ENCODE results near the gene FBXL15.
"Not testable (repeated sequence)": the region's sequence is repeated elsewhere in the genome, so short reads cannot be mapped to it uniquely, and the experiment has no call there.

The FBXL15 gene

DNA sequence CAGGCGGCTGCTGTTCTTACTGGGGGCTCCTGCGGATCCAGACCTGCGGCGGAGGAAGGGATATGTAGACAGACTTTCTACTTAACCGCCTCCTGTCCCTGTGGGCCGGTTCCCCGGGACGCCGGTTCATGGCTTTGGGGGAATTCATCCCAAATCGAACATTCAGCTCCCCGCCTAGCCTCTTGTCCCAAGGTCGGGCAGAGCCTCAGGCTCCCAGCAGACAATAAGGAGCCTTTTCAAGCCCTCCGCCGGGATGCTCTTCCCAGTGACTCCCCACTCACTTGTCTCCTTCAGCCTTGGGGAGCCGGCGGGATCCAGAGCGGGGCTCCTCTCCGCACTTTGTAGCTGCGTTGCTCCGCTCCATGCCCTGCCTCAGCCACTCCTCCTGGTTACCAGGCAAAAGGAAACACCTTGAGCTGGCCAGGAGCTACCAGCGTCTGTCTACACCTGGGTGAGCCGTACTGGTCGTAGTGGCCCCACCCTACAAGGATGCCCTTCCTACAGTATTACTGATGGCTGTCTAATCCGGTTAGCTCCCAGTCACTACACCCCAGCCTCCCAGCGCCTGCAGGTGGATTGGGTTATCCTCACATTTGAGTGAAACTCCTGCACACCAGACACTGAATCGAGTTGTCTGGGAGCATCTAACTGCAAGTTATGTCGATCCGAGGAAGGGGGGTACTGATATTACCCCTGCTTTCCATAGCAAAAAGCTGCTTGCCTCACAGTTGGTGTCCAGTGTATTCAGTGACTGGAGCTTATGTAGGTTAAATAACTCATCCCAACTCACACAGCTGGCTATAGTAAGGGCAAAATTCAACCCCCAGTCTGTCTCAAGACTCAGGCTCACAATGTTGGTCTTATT lies 30.7 kb downstream of the FBXL15 start, which contains the start of gene C10orf95:
Gene C10orf95, minus strand, starts transcription at position 439 of the 865 bp plus-strand sequence. CDS start 450 bp downstream, outside the sequence.
- Histone ChIP-seq H3K9me3 (no peaks in the 10 kb centered on the region), H3K36me3 (peaks cover 43% of the 10 kb centered on the region), H3K4me1 (peaks cover 28% of the 10 kb centered on the region), H3K27ac (peak within 1 kb of the TSS; percentile 96), H3K9ac (peak within 1 kb of the TSS; percentile 97), H3K4me3 (peak within 1 kb of the TSS; percentile 97), H3K27me3 (no peaks in the 10 kb centered on the region), H3K4me2 (peak within 1 kb of the TSS; percentile 95), H4K20me1 (peaks cover 9% of the 10 kb centered on the region; the same call in 1 of the 2 replicates)
- TF ChIP-seq Cebpa-rat (IDR thresholded peaks at IDR 0.05) = no peak

DNA sequence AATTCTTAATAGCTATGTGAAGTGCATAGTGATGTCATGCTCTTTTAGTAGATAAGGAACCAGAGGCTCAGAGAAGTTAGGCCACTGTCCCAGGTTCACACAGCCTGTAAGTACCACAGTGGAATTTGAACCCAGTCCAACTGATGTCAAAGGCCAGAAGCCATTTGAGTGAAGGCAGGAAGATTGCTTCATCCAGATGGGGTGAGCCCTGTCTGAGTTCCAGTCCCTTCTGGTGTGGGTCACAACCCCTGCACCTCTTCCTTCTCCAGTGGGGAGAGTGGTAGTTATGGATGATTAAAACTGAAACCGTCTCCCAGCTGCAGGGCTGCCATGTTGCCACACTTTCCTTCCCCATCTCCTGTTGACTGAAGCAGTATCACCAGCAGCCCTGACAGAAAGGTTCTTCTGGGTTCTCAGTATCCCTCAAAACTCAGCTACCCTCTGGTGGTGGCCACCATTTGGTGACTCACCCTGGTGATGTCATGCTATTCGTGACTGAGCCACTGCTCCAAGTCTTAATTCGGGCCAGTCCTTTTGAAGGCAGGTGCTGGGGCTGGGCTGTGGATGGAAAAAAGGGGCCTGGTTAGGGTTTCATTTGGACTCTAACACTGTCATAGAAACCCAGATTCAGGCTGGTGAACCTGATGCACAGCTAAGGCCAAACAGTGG lies 32.2 kb downstream of the FBXL15 start:
- Histone ChIP-seq H3K9me3 (no peaks in the 10 kb centered on the region), H3K4me3 (no peak overlapping the region), H3K4me2 (peak overlapping the region; percentile 95), H4K20me1 (peaks cover 9% of the 10 kb centered on the region; the same call in 1 of the 2 replicates), H3K27me3 (no peaks in the 10 kb centered on the region), H3K36me3 (peaks cover 48% of the 10 kb centered on the region), H3K27ac (no peak overlapping the region), H3K4me1 (peaks cover 28% of the 10 kb centered on the region), H3K9ac (no peak overlapping the region)
- TF ChIP-seq Cebpa-rat (IDR thresholded peaks at IDR 0.05) = no peak

DNA sequence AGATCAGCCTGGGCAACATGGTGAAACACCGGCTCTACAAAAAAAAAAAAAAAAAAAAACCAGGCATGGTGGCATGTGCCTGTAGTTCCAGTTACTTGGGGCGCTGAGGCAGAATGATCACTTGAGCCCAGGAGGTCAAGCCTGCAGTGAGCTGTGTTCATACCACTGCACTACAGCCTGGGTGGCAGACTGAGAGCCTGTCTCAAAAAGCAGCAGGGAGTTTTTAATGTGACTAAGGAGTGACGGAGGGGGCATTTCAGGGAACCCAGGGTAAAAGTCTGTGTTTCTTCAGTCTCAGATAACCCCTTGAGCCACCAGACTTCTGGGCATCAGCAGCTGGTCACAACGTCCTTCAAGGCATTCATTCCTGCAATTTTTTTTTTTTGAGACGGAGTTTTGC lies 32.9 kb downstream of the FBXL15 start:
- Histone ChIP-seq H3K27ac (no peak overlapping the region), H3K9ac (no peak overlapping the region), H3K4me2 (no peak overlapping the region), H3K4me3 (no peak overlapping the region), H3K27me3 (no peaks in the 10 kb centered on the region), H3K4me1 (peaks cover 28% of the 10 kb centered on the region), H3K9me3 (no peaks in the 10 kb centered on the region), H4K20me1 (peaks cover 9% of the 10 kb centered on the region; the same call in 1 of the 2 replicates), H3K36me3 (peaks cover 48% of the 10 kb centered on the region)
- TF ChIP-seq Cebpa-rat (IDR thresholded peaks at IDR 0.05) = no peak

GRCh38 chr10:102454662-102455487 lies 34.2 kb downstream of the FBXL15 start:
- Histone ChIP-seq H3K4me1 (peaks cover 20% of the 10 kb centered on the region), H3K36me3 (peaks cover 48% of the 10 kb centered on the region)
- H3K9ac ChIP-seq, H3K27me3 ChIP-seq, H3K4me3 ChIP-seq, H3K4me2 ChIP-seq, H3K9me3 ChIP-seq, H4K20me1 ChIP-seq, H3K27ac ChIP-seq: not testable (repeated sequence)

GRCh38 chr10:102455893-102456471 lies 35.3 kb downstream of the FBXL15 start:
- peaks cover 8% of the 10 kb centered on the region; the same call in 1 of the 2 replicates for H4K20me1 ChIP-seq
- H3K4me1 ChIP-seq = peaks cover 29% of the 10 kb centered on the region
- H3K9me3 ChIP-seq = no peaks in the 10 kb centered on the region
- peaks cover 48% of the 10 kb centered on the region for H3K36me3 ChIP-seq
- H3K4me3 ChIP-seq = no peak overlapping the region
- no peaks in the 10 kb centered on the region for H3K27me3 ChIP-seq
- no peak overlapping the region for H3K27ac ChIP-seq
- H3K9ac ChIP-seq = no peak overlapping the region
- TF ChIP-seq Cebpa-rat (IDR thresholded peaks at IDR 0.05) = no peak
- no peak overlapping the region for H3K4me2 ChIP-seq

- Histone ChIP-seq H3K9ac (no peak overlapping the region), H3K4me2 (no peak overlapping the region), H3K9me3 (no peaks in the 10 kb centered on the region), H3K27ac (no peak overlapping the region), H3K4me1 (peaks cover 26% of the 10 kb centered on the region), H3K4me3 (no peak overlapping the region), H3K27me3 (no peaks in the 10 kb centered on the region), H3K36me3 (peaks cover 41% of the 10 kb centered on the region), H4K20me1 (0 out of 2 replicates have a peak, but pooled peaks cover 5% of the 10 kb centered on the region)
- TF ChIP-seq Cebpa-rat (IDR thresholded peaks at IDR 0.05) = no peak
Observed at GRCh38 chr10:102457591-102458150, 37.0 kb downstream of the FBXL15 start.

DNA sequence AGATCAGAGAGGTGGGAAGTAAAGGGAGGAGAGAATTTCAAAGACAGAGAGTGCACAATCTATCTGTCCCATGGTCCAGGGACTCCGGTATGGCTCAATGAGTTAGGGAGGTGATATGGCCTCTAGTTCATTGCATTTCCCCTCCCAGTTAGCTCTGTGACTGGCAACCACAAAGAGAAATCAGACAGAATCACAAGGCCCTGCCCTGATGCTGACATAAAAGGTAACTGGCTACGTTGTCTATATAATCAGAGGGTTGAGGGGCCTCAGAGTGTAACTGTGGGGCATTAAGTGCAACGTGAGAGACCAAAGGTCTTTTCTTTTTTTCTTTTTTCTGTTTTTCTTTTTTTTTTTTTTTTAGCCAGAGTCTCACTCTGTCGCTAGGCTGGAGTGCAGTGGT lies 38.0 kb downstream of the FBXL15 start:
- Histone ChIP-seq H3K36me3 (peaks cover 31% of the 10 kb centered on the region), H4K20me1 (0 out of 2 replicates have a peak, but pooled peaks cover 5% of the 10 kb centered on the region), H3K9me3 (no peaks in the 10 kb centered on the region), H3K4me2 (no peak overlapping the region), H3K27me3 (no peaks in the 10 kb centered on the region), H3K4me1 (peaks cover 32% of the 10 kb centered on the region), H3K4me3 (no peak overlapping the region), H3K27ac (no peak overlapping the region), H3K9ac (no peak overlapping the region)
- TF ChIP-seq Cebpa-rat (IDR thresholded peaks at IDR 0.05) = no peak

- peaks cover 34% of the 10 kb centered on the region for H3K4me1 ChIP-seq
- H3K9ac ChIP-seq = peak overlapping the region; percentile 74
- 0 out of 2 replicates have a peak, but pooled peaks cover 5% of the 10 kb centered on the region for H4K20me1 ChIP-seq
- peaks cover 13% of the 10 kb centered on the region for H3K36me3 ChIP-seq
- H3K27ac ChIP-seq = peak overlapping the region; percentile 68
- peak overlapping the region; percentile 98 for H3K4me2 ChIP-seq
- no peaks in the 10 kb centered on the region for H3K27me3 ChIP-seq
- peak overlapping the region; percentile 73 for H3K4me3 ChIP-seq
- TF ChIP-seq Cebpa-rat (IDR thresholded peaks at IDR 0.05) = no peak
- no peaks in the 10 kb centered on the region for H3K9me3 ChIP-seq
Observed at GRCh38 chr10:102460836-102461186, 40.2 kb downstream of the FBXL15 start.
